Esophagus squamous epithelium (tissue), 5 donors: ENCODE measurements around the gene TNFRSF18. TPM values are rescaled to one million over a fixed set of nuclear protein-coding genes. Genes with fewer than 3 reads are reported as not detected.

ENCODE experiments used
- DNase-seq: peaks from one replicate; lab custom pipeline; 2025; lab: John Stamatoyannopoulos, UW
- H3K27ac ChIP-seq, 4 donors: fragments of 200-600 bp; sonication (generic); one replicate each; pipeline ENCODE4 v1.5.1; 2016 to 2019; ENCODE audit warnings: mild to moderate bottlenecking in 1 of 4
- H3K27me3 ChIP-seq, 4 donors: fragments of 200-600 bp; sonication (generic); 1 replicate in 3 of 4; 2 replicates in 1 of 4; pipeline versions ENCODE4 v1.5.1 to v1.6.0; 2017 to 2021; ENCODE audit warnings: antibody characterized with exemption in 1 of 4
- H3K36me3 ChIP-seq, 3 donors: fragments of 200-600 bp; sonication (generic); one replicate each; pipeline ENCODE4 v1.5.1; 2016 to 2019
- H3K4me1 ChIP-seq, 3 donors: fragments of 200-600 bp; sonication (generic); one replicate each; pipeline ENCODE4 v1.5.1; 2017 to 2019
- H3K4me3 ChIP-seq, 4 donors: fragments of 200-600 bp; sonication (generic); 1 replicate in 3 of 4; 2 replicates in 1 of 4; pipeline ENCODE4 v1.5.1; 2016 to 2019; ENCODE audit warnings: mild to moderate bottlenecking in 2 of 4, moderate library complexity in 1 of 4
- H3K9me3 ChIP-seq, 3 donors: fragments of 200-600 bp; sonication (generic); one replicate each; pipeline ENCODE4 v1.5.1; 2016 to 2019
- POLR2A ChIP-seq, 4 donors: fragments of 450-650 bp; IDR thresholded peaks; one replicate each; pipeline ENCODE4 v1.6.1; 2017; ENCODE audit warnings: antibody characterized with exemption in 4 of 4, mild to moderate bottlenecking in 4 of 4, moderate library complexity in 3 of 4
- WGBS, 2 donors: methylation state at CpG; one replicate each; pipeline ENCODE4 v1.1.5; 2018; 5-methylcytosine and 5-hydroxymethylcytosine counted together
- intact Hi-C: fragments of 100-400 bp; cut with DNase I; formaldehyde crosslinking; loops from one replicate; pipeline ENCODE4 v1.15.0; 2022
- total RNA-seq, 4 donors: library from RNA; depleted of rRNA; stranded (reverse); fragments of >200 nt; gene quantifications; one replicate each; pipeline ENCODE4 v1.1.0, GENCODE V29; 2016
- TF ChIP-seq, protein P1 (sequence below), 6 experiments: fragments of 450-650 bp in 4 of 6; fragments of 200-600 bp in 2 of 6; sonication (generic) in 2 of 6; IDR thresholded peaks; one replicate each; pipeline ENCODE4 v1.5.1; 2016 to 2019; ENCODE audit warnings: antibody characterized with exemption in 6 of 6, mild to moderate bottlenecking in 4 of 6, moderate library complexity in 4 of 6
- donor health status: DM: yes; HTN: yes; CAD: no.

TNFRSF18 gene
- total RNA-seq, 4 donors from 2014 or later: 2.0 to 21.0 (median 2.8) TPM

DNA sequence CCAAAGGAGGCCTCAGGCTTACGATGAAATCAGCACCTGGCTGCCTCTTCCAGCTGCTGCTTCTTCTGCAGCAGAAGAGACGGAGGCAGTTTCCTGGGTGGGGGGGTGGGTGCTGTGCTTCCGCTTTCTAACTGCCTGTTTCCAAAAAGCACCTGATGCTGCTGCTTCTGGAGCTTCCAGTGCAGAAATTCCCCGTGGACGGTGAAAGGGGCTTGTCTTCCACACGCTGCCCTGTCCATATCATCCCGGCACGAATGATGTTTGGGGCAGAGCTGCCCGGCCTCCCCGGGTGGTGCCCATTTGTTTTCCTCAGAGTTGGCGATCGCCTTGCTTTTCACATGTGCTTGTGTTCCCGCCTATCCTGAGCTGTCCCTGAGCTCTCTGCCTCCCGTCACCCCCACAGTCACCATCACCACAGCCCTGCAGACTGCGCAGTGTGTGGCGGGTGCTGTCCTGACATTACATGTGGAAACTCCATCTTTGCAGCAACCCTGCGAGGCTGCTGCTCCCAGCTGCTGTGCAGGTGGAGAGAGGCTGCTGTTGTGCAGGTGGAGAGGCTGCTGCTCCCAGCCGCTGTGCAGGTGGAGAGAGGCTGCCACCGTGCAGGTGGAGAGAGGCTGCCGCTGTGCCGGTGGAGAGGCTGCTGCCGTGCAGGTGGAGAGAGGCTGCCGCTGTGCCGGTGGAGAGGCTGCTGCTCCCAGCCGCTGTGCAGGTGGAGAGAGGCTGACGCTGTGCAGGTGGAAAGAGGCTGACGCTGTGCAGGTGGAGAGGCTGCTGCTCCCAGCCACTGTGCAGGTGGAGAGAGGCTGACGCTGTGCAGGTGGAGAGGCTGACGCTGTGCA lies 30.9 kb downstream of the TNFRSF18 start:
- DNase-seq: no peak
- no peak for TF ChIP-seq POLR2A (IDR thresholded peaks at IDR 0.05)
- TF ChIP-seq, protein P1, sequence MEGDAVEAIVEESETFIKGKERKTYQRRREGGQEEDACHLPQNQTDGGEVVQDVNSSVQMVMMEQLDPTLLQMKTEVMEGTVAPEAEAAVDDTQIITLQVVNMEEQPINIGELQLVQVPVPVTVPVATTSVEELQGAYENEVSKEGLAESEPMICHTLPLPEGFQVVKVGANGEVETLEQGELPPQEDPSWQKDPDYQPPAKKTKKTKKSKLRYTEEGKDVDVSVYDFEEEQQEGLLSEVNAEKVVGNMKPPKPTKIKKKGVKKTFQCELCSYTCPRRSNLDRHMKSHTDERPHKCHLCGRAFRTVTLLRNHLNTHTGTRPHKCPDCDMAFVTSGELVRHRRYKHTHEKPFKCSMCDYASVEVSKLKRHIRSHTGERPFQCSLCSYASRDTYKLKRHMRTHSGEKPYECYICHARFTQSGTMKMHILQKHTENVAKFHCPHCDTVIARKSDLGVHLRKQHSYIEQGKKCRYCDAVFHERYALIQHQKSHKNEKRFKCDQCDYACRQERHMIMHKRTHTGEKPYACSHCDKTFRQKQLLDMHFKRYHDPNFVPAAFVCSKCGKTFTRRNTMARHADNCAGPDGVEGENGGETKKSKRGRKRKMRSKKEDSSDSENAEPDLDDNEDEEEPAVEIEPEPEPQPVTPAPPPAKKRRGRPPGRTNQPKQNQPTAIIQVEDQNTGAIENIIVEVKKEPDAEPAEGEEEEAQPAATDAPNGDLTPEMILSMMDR (IDR thresholded peaks at IDR 0.05): no peak
- Histone ChIP-seq H3K27me3 (peaks cover 0 to 89% (median 6%) of the 10 kb centered on the region in 4 donors), H3K36me3 (peaks cover 0 to 24% (median 0%) of the 10 kb centered on the region in 3 donors), H3K4me1 (peaks cover 0 to 30% (median 6%) of the 10 kb centered on the region in 3 donors), H3K9me3 (no peaks in the 10 kb centered on the region), H3K4me3 (no peak overlapping the region), H3K27ac (no peak overlapping the region)
- intact Hi-C loops: no loop called here
- WGBS, 2 donors: 72 to 94% methylated on average over 17 to 24 of the region's 29 CpGs

DNA sequence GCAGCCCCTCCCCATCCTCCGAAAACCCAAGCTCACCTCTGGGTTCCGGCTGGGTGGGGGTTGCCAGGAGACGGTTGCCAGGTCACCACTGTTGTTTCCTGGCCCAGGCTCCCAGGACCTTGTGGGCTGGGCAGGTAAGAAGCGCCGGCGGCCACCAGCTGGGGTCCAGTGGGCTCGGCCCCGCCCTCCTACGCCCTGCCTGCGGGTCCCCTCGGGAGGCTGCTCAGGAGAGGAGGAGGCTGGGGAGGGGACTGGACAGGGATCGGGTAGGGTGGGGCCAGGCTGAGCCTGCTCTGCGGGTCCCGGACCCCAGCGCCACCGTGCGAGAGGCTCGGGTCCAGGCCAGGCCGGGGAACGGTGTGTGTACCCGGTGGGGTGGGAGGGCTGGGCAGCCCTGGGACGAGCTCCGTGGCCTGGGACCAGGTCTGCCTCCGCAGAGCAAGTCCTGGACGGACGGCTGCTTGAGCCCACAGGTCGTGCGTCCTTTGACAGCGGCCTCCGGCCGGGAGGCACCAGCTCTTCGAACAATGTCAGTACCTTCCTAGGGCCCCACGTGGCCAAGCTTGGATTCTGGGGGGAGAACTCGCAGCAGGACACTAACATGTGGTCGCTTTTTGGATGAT lies 32.5 kb downstream of the TNFRSF18 start, which contains the start of gene TTLL10:
TTLL10 (plus strand) TSS at position 88 of the 623 bp plus-strand sequence. CDS start 5,336 bp downstream, outside the sequence.
- H3K27me3 ChIP-seq: peaks cover 0 to 89% (median 6%) of the 10 kb centered on the region in 4 donors
- intact Hi-C loops: no loop called here
- TF ChIP-seq, protein P1 (IDR thresholded peaks at IDR 0.05): no peak
- no peak for TF ChIP-seq POLR2A (IDR thresholded peaks at IDR 0.05)

DNA sequence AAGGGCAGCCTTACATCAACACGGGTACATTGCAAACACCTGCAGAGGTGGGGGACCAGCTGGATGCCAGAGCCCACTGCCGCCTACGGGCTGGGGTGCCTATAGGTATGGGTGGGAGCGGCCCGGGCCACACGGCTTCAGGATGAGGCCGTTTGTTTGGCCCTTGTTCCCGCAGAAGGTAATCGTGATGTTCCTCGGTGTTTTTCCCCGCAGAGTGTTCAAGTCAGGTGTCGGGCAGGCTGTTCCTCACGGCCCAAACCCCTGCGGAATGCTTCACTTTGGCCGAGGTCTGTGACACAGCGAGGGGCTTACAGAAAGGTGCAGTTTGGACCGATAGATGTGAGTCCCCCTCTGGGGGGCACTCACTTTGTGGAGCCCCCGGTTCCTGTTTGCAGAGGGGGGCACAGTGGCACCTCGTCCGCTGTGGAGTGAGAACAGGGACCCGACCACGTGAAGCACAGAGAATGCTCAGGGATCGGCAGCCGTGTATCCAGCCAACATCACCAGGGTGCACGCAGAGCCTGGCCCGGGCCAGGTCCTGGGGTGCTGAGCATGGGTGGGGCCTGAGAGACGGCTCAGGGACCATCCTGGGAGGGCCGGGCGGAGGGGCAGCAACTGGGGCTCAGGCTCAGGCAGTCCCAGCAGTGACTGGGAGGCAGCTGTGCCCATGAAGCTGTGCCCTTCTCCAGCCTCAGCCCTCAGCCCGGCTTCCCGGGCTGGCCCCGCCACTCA lies 33.2 kb downstream of the TNFRSF18 start:
- Histone ChIP-seq H3K9me3 (no peaks in the 10 kb centered on the region), H3K27me3 (peaks cover 0 to 89% (median 6%) of the 10 kb centered on the region in 4 donors), H3K4me1 (peaks cover 0 to 48% (median 6%) of the 10 kb centered on the region in 3 donors), H3K27ac (no peak overlapping the region), H3K4me3 (no peak overlapping the region), H3K36me3 (peaks cover 0 to 46% (median 0%) of the 10 kb centered on the region in 3 donors)
- 58 to 77% methylated on average over 12 to 13 of the region's 32 CpGs for WGBS, 2 donors
- intact Hi-C loops: no loop called here
- TF ChIP-seq POLR2A (IDR thresholded peaks at IDR 0.05): no peak
- TF ChIP-seq, protein P1 (IDR thresholded peaks at IDR 0.05): no peak
- no peak for DNase-seq

More for the DNA sequence above, 32.5 kb downstream of the TNFRSF18 start, which contains the start of gene TTLL10:
- no peak within 1 kb of the TSS for H3K27ac ChIP-seq
- no peak within 1 kb of the TSS for H3K4me3 ChIP-seq
- no peak for DNase-seq
- H3K4me1 ChIP-seq: peaks cover 0 to 42% (median 6%) of the 10 kb centered on the region in 3 donors
- H3K9me3 ChIP-seq: no peaks in the 10 kb centered on the region
- WGBS, 2 donors: 48 to 83% methylated on average over 3 to 14 of the region's 35 CpGs
- H3K36me3 ChIP-seq: peaks cover 0 to 39% (median 0%) of the 10 kb centered on the region in 3 donors

DNA sequence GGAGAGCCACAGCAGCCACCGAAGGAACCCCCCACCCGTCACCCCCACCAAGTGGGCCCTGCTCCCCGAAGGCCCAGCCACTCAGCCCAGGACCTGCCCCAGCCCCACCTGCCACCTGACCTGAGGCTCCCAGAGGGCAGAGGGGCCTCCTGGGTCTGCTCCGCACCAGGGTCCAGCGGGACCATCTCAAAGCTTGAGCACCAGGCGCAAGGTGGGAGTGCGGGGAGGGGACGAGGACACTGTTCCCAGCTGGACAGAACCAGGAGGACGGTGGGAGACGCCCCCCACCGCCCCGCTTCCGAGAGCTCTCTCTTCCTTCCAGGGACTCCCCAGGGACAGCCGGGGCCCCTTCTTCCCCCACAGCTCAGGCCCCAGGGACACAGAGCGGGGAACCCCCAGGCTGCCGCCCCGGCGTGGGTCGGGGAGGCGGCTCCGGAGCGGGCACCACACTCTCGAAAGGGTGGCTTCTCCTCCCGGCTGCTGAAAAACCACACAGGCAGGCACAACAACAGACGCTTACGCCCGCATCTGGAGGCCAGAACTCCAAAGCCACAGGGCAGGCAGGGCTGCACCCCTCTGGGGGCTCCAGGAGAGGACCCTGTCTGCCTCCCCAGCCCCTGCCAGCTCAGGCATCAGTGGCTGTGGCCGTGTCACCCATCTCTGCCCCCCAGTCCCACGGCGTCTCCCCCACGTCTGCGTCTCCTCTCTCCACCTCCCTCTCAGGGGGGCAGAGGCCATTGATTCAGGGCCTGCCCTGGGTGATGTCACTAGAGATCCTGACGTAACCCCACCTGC lies 34.6 kb downstream of the TNFRSF18 start:
- TF ChIP-seq, protein P1 (IDR thresholded peaks at IDR 0.05): no peak
- no peak for TF ChIP-seq POLR2A (IDR thresholded peaks at IDR 0.05)
- no peaks in the 10 kb centered on the region for H3K9me3 ChIP-seq
- WGBS, 2 donors: 80 to 85% methylated on average over 1 to 5 of the region's 33 CpGs
- H3K27ac ChIP-seq: no peak overlapping the region
- intact Hi-C loops: no loop called here
- peaks cover 11 to 63% (median 15%) of the 10 kb centered on the region in 3 donors for H3K4me1 ChIP-seq
- no peak overlapping the region for H3K4me3 ChIP-seq
- H3K36me3 ChIP-seq: peaks cover 0 to 55% (median 0%) of the 10 kb centered on the region in 3 donors
- H3K27me3 ChIP-seq: peaks cover 0 to 92% (median 6%) of the 10 kb centered on the region in 4 donors
- no peak for DNase-seq
